OCI-LY7 (cell line): ENCODE data around the gene HIF3A. TPM values are rescaled to one million over a fixed set of nuclear protein-coding genes. Genes with fewer than 3 reads are reported as not detected.

ENCODE experiments used
- BruUV-seq: library from RNA; stranded (reverse); fragments of 400-500 nt; replicated peaks from 2 replicates; lab custom pipeline; 2021; lab: Mats Ljungman, UMichigan
- CTCF ChIA-PET: fragments of 300-600 bp; sonication (Branson Sonifier 250); formaldehyde crosslinking; loops from one replicate; lab custom pipeline; 2022; ENCODE audit warnings: antibody characterized with exemption; ENCODE audit not compliant: unreplicated experiment; lab: Charles Lee
- POLR2A ChIA-PET: fragments of 300-600 bp; sonication (Branson Sonifier 250); formaldehyde crosslinking; loops from one replicate; lab custom pipeline; 2022; ENCODE audit warnings: antibody characterized with exemption; lab: Charles Lee
- DNase-seq: peaks from one replicate; pipeline ENCODE4 v3.0.0-alpha.2; 2015; ENCODE audit warnings: low spot score
- H2AFZ ChIP-seq: fragments of 200-600 bp; sonication (generic), shearing (Covaris generic); 2 replicates; pipeline ENCODE4 v1.6.1; 2014; ENCODE audit warnings: mild to moderate bottlenecking, antibody characterized with exemption, low read length, moderate library complexity
- H3K27ac ChIP-seq: fragments of 200-600 bp; sonication (generic); 2 replicates; pipeline ENCODE4 v1.5.1; 2014; ENCODE audit warnings: mixed run types, low read depth, mild to moderate bottlenecking, moderate library complexity, low read length, inconsistent platforms; ENCODE audit not compliant: poor library complexity, severe bottlenecking
- H3K36me3 ChIP-seq: fragments of 200-600 bp; sonication (generic); 2 replicates; pipeline ENCODE4 v1.6.1; 2014; ENCODE audit warnings: mild to moderate bottlenecking, antibody characterized with exemption, low read length, moderate library complexity, mixed read lengths; ENCODE audit not compliant: insufficient read depth
- H3K4me1 ChIP-seq: fragments of 200-600 bp; sonication (generic); 2 replicates; pipeline ENCODE4 v1.5.1; 2014; ENCODE audit warnings: mild to moderate bottlenecking, low read length; ENCODE audit not compliant: insufficient read depth, poor library complexity, severe bottlenecking
- H3K4me2 ChIP-seq: fragments of 200-600 bp; sonication (generic); 2 replicates; pipeline ENCODE4 v1.6.1; 2014; ENCODE audit warnings: mild to moderate bottlenecking, low read length
- H3K4me3 ChIP-seq: fragments of 200-600 bp; sonication (generic); 2 replicates; pipeline ENCODE4 v1.5.1; 2014; ENCODE audit warnings: mild to moderate bottlenecking, low read depth, low read length; ENCODE audit not compliant: poor library complexity, severe bottlenecking
- H3K79me2 ChIP-seq: fragments of 200-600 bp; sonication (generic); 2 replicates; pipeline ENCODE4 v1.6.1; 2016; ENCODE audit warnings: low read depth, mild to moderate bottlenecking, low read length, moderate library complexity, mixed read lengths; ENCODE audit not compliant: insufficient read depth
- H3K9me2 ChIP-seq: fragments of 200-600 bp; sonication (generic); 2 replicates; pipeline ENCODE4 v1.6.1; 2016; ENCODE audit warnings: mild to moderate bottlenecking, low read length, mixed read lengths; ENCODE audit not compliant: insufficient read depth
- H3K9me3 ChIP-seq: fragments of 200-600 bp; sonication (generic); 2 replicates; pipeline ENCODE4 v1.6.1; 2014; ENCODE audit warnings: mild to moderate bottlenecking, mixed run types, low read length, mixed read lengths
- H4K20me1 ChIP-seq: fragments of 200-600 bp; sonication (generic); 2 replicates; pipeline ENCODE4 v1.6.1; 2014; ENCODE audit warnings: mild to moderate bottlenecking, antibody characterized with exemption, low read length, moderate library complexity, mixed read lengths; ENCODE audit not compliant: insufficient read depth
- EZH2phosphoT487 ChIP-seq: fragments of 200-600 bp; sonication (generic); IDR thresholded peaks from 2 replicates; pipeline ENCODE4 v1.6.1; 2018; ENCODE audit warnings: low read depth, borderline replicate concordance, mild to moderate bottlenecking, mixed run types, antibody characterized with exemption, low read length, moderate library complexity, mixed read lengths
- intact Hi-C: fragments of 100-400 bp; cut with micrococcal nuclease; formaldehyde crosslinking; loops from one replicate; pipeline ENCODE4 v1.10.0; 2022; ENCODE audit not compliant: unreplicated experiment
- total RNA-seq, 2 experiments: library from RNA; depleted of rRNA in 1 of 2; stranded (reverse); fragments of >200 nt in 1 of 2; shearing (Covaris generic) in 1 of 2; gene quantifications; 2 replicates each; pipeline ENCODE4 v1.2.3, GENCODE V29; 2014 to 2022
- TF ChIP-seq, protein P1 (sequence below): fragments of 200-600 bp; sonication (generic); conservative IDR thresholded peaks from 2 replicates; pipeline ENCODE4 v1.5.1; 2014; ENCODE audit warnings: mild to moderate bottlenecking, antibody characterized with exemption, low read length, moderate library complexity, mixed read lengths

The HIF3A gene
- total RNA-seq, 2 experiments from 2014 or later = not detected

DNA sequence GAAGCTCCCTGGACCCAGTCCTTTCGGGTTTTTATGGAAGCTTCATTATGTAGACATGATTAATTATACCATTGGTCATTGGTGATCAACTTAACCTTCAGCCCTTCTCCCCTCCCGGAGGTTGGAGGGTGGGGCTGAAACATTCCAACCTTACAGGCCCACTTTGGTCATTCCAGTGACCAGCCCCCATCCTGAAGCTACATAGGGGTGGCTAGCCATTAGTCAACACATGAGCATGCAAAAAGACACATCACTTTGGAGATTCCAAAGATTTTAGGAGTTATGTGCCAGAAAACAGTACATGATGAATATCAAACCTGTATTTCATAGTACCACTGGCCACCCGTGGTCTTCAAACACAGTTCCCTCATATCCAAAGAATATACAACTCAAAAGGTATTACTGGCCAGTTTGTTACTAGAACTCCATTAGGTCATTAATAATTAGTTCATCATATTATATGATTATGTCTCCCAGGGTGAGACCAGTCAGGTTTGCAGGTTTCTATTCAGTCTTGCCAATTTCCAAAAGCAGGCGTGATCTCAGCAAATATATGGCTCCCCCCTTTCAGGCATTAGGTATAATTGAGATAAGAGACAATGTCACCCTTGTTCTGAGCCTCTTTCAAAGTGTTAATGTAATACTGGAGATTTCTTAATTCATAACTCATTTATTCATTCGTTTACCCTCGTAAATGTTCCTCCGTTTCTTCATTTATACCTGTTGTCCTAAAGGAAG, 61.2 kb downstream of the HIF3A start:
- Histone ChIP-seq H3K4me1 (peaks cover 33% of the 10 kb centered on the region), H4K20me1 (no peaks in the 10 kb centered on the region), H3K4me2 (no peak overlapping the region), H3K27ac (no peak overlapping the region), H3K79me2 (peaks cover 65% of the 10 kb centered on the region), H3K9me2 (no peaks in the 10 kb centered on the region), H3K36me3 (peaks cover 90% of the 10 kb centered on the region), H2AFZ (no peak overlapping the region), H3K4me3 (no peak overlapping the region), H3K9me3 (no peaks in the 10 kb centered on the region)
- no TSS peak for BruUV-seq
- CTCF ChIA-PET = no interaction called here
- TF ChIP-seq EZH2phosphoT487 = no peak
- TF ChIP-seq, protein P1, sequence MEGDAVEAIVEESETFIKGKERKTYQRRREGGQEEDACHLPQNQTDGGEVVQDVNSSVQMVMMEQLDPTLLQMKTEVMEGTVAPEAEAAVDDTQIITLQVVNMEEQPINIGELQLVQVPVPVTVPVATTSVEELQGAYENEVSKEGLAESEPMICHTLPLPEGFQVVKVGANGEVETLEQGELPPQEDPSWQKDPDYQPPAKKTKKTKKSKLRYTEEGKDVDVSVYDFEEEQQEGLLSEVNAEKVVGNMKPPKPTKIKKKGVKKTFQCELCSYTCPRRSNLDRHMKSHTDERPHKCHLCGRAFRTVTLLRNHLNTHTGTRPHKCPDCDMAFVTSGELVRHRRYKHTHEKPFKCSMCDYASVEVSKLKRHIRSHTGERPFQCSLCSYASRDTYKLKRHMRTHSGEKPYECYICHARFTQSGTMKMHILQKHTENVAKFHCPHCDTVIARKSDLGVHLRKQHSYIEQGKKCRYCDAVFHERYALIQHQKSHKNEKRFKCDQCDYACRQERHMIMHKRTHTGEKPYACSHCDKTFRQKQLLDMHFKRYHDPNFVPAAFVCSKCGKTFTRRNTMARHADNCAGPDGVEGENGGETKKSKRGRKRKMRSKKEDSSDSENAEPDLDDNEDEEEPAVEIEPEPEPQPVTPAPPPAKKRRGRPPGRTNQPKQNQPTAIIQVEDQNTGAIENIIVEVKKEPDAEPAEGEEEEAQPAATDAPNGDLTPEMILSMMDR = no peak
- intact Hi-C loops = no loop called here
- POLR2A ChIA-PET = no interaction called here
- DNase-seq = no peak

DNA sequence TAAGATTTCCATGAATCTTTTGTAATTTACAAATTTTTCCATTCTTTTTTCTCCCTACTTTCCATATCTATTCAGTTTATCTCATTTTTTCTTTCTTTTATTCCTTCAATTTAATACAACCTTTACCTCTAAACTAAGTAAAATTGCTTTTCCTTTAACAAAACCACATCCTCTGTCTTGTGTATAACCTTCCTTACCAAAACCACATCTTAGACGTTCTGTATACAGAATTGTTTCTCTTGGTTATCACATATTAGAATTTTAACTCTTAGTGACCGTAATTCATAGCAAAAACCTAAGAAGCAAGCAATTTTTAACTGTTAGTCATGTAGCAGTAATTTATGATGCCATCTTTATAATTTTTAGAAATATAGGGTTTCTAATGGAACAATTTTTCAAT, 65.1 kb downstream of the HIF3A start:
- Histone ChIP-seq H3K27ac (no peak overlapping the region), H3K36me3 (peaks cover 90% of the 10 kb centered on the region), H3K9me2 (no peaks in the 10 kb centered on the region), H2AFZ (no peak overlapping the region), H3K4me2 (no peak overlapping the region), H3K79me2 (peaks cover 68% of the 10 kb centered on the region), H3K9me3 (no peaks in the 10 kb centered on the region), H4K20me1 (peaks cover 9% of the 10 kb centered on the region; the same call in 1 of the 2 replicates), H3K4me1 (peaks cover 19% of the 10 kb centered on the region), H3K4me3 (no peak overlapping the region)
- no peak for DNase-seq
- POLR2A ChIA-PET = no interaction called here
- no TSS peak for BruUV-seq
- CTCF ChIA-PET = no interaction called here
- intact Hi-C loops = no loop called here
- no peak for TF ChIP-seq EZH2phosphoT487
- TF ChIP-seq, protein P1 = no peak

DNA sequence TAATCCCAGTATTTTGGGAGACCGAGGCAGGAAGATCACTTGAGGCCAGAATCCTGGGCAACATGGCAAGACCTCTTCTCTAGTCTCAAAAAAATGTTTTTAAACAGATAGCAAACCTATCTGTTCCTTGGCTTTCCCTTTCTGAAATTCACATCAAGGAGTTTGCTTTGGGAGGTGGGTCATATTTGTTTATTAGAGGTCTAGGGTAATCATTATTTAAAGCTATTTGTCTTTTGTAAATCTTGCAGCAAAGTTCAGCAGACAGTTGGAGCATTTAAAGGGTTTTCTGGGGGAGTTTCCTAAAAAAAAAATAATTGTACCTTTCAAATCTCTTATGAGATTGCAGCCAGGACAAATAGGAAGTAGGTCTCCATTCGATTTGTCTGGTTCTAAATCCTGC, 67.5 kb downstream of the HIF3A start:
- H3K4me3 ChIP-seq = no peak overlapping the region
- CTCF ChIA-PET = no interaction called here
- BruUV-seq = no TSS peak
- intact Hi-C loops = no loop called here
- no peaks in the 10 kb centered on the region for H3K9me2 ChIP-seq
- H2AFZ ChIP-seq = no peak overlapping the region
- no peak overlapping the region for H3K4me2 ChIP-seq
- POLR2A ChIA-PET = interaction anchor here (0.7 kb wide), 1 partner anchor 1336 kb away, joined by 3 read pairs; no protein-coding TSS in a partner anchor
- H3K36me3 ChIP-seq = peaks cover 86% of the 10 kb centered on the region
- DNase-seq = no peak
- H3K9me3 ChIP-seq = no peaks in the 10 kb centered on the region
- TF ChIP-seq, protein P1 = no peak
- no peak for TF ChIP-seq EZH2phosphoT487
- peaks cover 55% of the 10 kb centered on the region; the same call in 1 of the 2 replicates for H3K79me2 ChIP-seq
- H3K27ac ChIP-seq = no peak overlapping the region
- H4K20me1 ChIP-seq = peaks cover 16% of the 10 kb centered on the region
- H3K4me1 ChIP-seq = peaks cover 10% of the 10 kb centered on the region
